ENCODE results near the gene GATD1. TPM values are rescaled to one million over a fixed set of nuclear protein-coding genes. Genes with fewer than 3 reads are reported as not detected.

The GATD1 gene
- total and polyA plus RNA-seq, 10 of the 15 experiments (the other 5 are each of a cell fraction or from before 2014, with no cell fraction given): 1.2 to 92.6 (median 22.3) TPM

GRCh38 chr11:727859-728748 is 49.2 kb downstream of the GATD1 start:
- CTCF ChIA-PET: interaction anchor here (0.6 to 8.6 kb wide), 7 partner anchors 13 to 173 kb away, joined by 3 to 127 read pairs (median 3); partner anchors contain the start of genes DEAF1 and TMEM80
- ATAC-seq (peak; percentile 89), FAIRE-seq (peak; percentile 74), DNase-seq (ENCODE audit: low read depth, low spot score) (no peak)
- in situ Hi-C loops (cut with MboI) (loop anchor here (10.0 kb wide), 1 partner anchor 63 kb away; no protein-coding TSS in a partner anchor), intact Hi-C loops (cut with micrococcal nuclease; ENCODE audit: unreplicated experiment) (loop anchor here (1.0 kb wide), 1 partner anchor 37 kb away; no protein-coding TSS in a partner anchor)
- Histone ChIP-seq H3K9me3 (replicated peaks; ENCODE audit: control insufficient read depth, insufficient read depth, low read length) (no peaks in the 10 kb centered on the region), H3K4me1 (ENCODE audit: control insufficient read depth, insufficient read depth, low read length) (peaks cover 6% of the 10 kb centered on the region), H3K4me3 (no peak overlapping the region), H3K9ac (ENCODE audit: control insufficient read depth, insufficient read depth, low read length) (no peak overlapping the region), H3K79me2 (ENCODE audit: control insufficient read depth, insufficient read depth, low read length) (no peaks in the 10 kb centered on the region), H3K27me3 (replicated peaks in 1 of 2; ENCODE audit: control insufficient read depth in 2 of 2, insufficient read depth in 2 of 2, low read length in 1 of 2) (no peaks in the 10 kb centered on the region), H4K20me1 (ENCODE audit: control insufficient read depth, insufficient read depth) (no peaks in the 10 kb centered on the region; the same call in 1 of the 2 replicates), H2AFZ (ENCODE audit: control insufficient read depth, low read depth, low read length) (no peak overlapping the region), H3K36me3 (ENCODE audit: control insufficient read depth in 2 of 2, insufficient read depth in 2 of 2, low read length in 1 of 2) (no peaks in the 10 kb centered on the region), H3K4me2 (ENCODE audit: control insufficient read depth, insufficient read depth) (no peak overlapping the region), H3K27ac (ENCODE audit: control insufficient read depth, insufficient read depth) (no peak overlapping the region)
- RAD21 ChIA-PET (ENCODE audit: unreplicated experiment): interaction anchor here (1.0 to 2.6 kb wide), 2 partner anchors 68 to 172 kb away, joined by 4 to 14 read pairs; no protein-coding TSS in a partner anchor
- POLR2A ChIA-PET: no interaction called here
- BruUV-seq (replicated peaks): no TSS peak
- SMC1A ChIA-PET (ENCODE audit: uncharacterized antibody, unreplicated experiment): interaction anchor here (2.0 to 2.7 kb wide), 2 partner anchors 31 to 173 kb away, joined by 6 to 8 read pairs; no protein-coding TSS in a partner anchor
- WGBS (ENCODE audit: insufficient coverage, insufficient replicate concordance, low lambda C conversion rate, missing lambda C conversion rate): 20% methylated on average over 30 of the region's 31 CpGs
- TF ChIP-seq ZNF592 (IDR thresholded peaks at IDR 0.05): peak; percentile 85
- TF ChIP-seq FOS (IDR thresholded peaks at IDR 0.05; ENCODE audit: borderline replicate concordance, extremely low read depth, insufficient read length): no peak
- TF ChIP-seq CREM (IDR thresholded peaks at IDR 0.05; ENCODE audit: low read depth): no peak
- TF ChIP-seq RUNX3 (IDR thresholded peaks at IDR 0.05; ENCODE audit: low read length): peak; percentile 45; the same call in 1 of the 2 replicates
- no peak for TF ChIP-seq MYB (IDR thresholded peaks at IDR 0.05; ENCODE audit: borderline replicate concordance, low read depth, low read length)
- no peak for TF ChIP-seq JUND (IDR thresholded peaks at IDR 0.05; ENCODE audit: low read depth, low read length)
- peak; percentile 41; the same call in 1 of the 2 replicates for TF ChIP-seq IKZF1 (conservative IDR thresholded peaks at IDR 0.05)
- TF ChIP-seq HDGF (IDR thresholded peaks at IDR 0.05): peak; percentile 46; the same call in 1 of the 2 replicates
- TF ChIP-seq SUPT20H (IDR thresholded peaks at IDR 0.05; ENCODE audit: borderline replicate concordance, control insufficient read depth, low read depth, low read length): no peak
- no peak for TF ChIP-seq SREBF2 (IDR thresholded peaks at IDR 0.05; ENCODE audit: low read length)
- no peak for TF ChIP-seq RCOR1 (conservative IDR thresholded peaks at IDR 0.05; ENCODE audit: low read depth, low read length)
- 0 out of 2 replicates have a peak, but pooled peaks have one; percentile 37 for TF ChIP-seq TCF3 (IDR thresholded peaks at IDR 0.05; ENCODE audit: borderline replicate concordance, insufficient read depth, low read depth, low read length)
- TF ChIP-seq MTA3 (IDR thresholded peaks at IDR 0.05; ENCODE audit: borderline replicate concordance, low read length): no peak
- no peak for TF ChIP-seq BRCA1 (IDR thresholded peaks at IDR 0.05; ENCODE audit: low read depth, low read length)
- TF ChIP-seq NR2C1 (IDR thresholded peaks at IDR 0.05): no peak
- no peak for TF ChIP-seq HDAC6 (IDR thresholded peaks at IDR 0.05; ENCODE audit: unreplicated experiment)
- TF ChIP-seq PKNOX1 (IDR thresholded peaks at IDR 0.05): no peak; the same call in 1 of the 2 replicates
- TF ChIP-seq HCFC1 (IDR thresholded peaks at IDR 0.05; ENCODE audit: low read length): no peak
- TF ChIP-seq POLR2A (IDR thresholded peaks at IDR 0.05; ENCODE audit: low read depth, low read length): 0 out of 2 replicates have a peak, but pooled peaks have one; percentile 7

Measured in GM12878 (cell line).